H9 (cell line): ENCODE measurements around the gene PROX1. TPM values are rescaled to one million over a fixed set of nuclear protein-coding genes. Genes with fewer than 3 reads are reported as not detected.
A peak's percentile ranks its signal among the peaks of the same experiment; 100 is the strongest.

Experiments used
- DNase-seq: peaks from one replicate; pipeline ENCODE4 v3.0.0-alpha.2; 2017
- H2AFZ ChIP-seq: one replicate; pipeline ENCODE4 v1.6.1; 2013; ENCODE audit warnings: mild to moderate bottlenecking, low read length, control low read depth, moderate library complexity
- H2AK5ac ChIP-seq: 2 replicates; pipeline ENCODE4 v1.6.1; 2013; ENCODE audit warnings: low read length, control low read depth, mixed read lengths; ENCODE audit not compliant: insufficient read length
- H2BK120ac ChIP-seq: one replicate; pipeline ENCODE4 v1.6.1; 2013; ENCODE audit warnings: low read depth, mild to moderate bottlenecking, low read length, control low read depth, inconsistent platforms; ENCODE audit not compliant: poor library complexity, severe bottlenecking
- H2BK12ac ChIP-seq: 2 replicates; pipeline ENCODE4 v1.6.1; 2013; ENCODE audit warnings: low read length, control low read depth, mixed read lengths, low read depth; ENCODE audit not compliant: insufficient read length
- H2BK15ac ChIP-seq: 2 replicates; pipeline ENCODE4 v1.6.1; 2013; ENCODE audit warnings: low read depth, low read length, control low read depth
- H2BK20ac ChIP-seq: one replicate; pipeline ENCODE4 v1.6.1; 2013; ENCODE audit warnings: low read depth, mild to moderate bottlenecking, low read length, control low read depth, inconsistent platforms; ENCODE audit not compliant: poor library complexity, severe bottlenecking
- H2BK5ac ChIP-seq: 2 replicates; pipeline ENCODE4 v1.6.1; 2013; ENCODE audit warnings: low read length, control low read depth, mixed read lengths; ENCODE audit not compliant: insufficient read length
- H3K14ac ChIP-seq: 2 replicates; pipeline ENCODE4 v1.6.1; 2013; ENCODE audit warnings: low read length, control low read depth; ENCODE audit not compliant: insufficient read depth
- H3K18ac ChIP-seq: 2 replicates; pipeline ENCODE4 v1.6.1; 2013; ENCODE audit warnings: low read depth, mild to moderate bottlenecking, mixed read lengths, low read length, control low read depth; ENCODE audit not compliant: insufficient read length
- H3K23ac ChIP-seq: 2 replicates; pipeline ENCODE4 v1.6.1; 2013; ENCODE audit warnings: low read length, control low read depth, mixed read lengths, low read depth; ENCODE audit not compliant: insufficient read length
- H3K23me2 ChIP-seq: 2 replicates; pipeline ENCODE4 v1.6.1; 2013; ENCODE audit warnings: low read depth, mild to moderate bottlenecking, mixed read lengths, low read length, control low read depth; ENCODE audit not compliant: insufficient read length, poor library complexity, severe bottlenecking
- H3K27ac ChIP-seq: 2 replicates; pipeline ENCODE4 v1.5.1; 2013; ENCODE audit warnings: low read length, control low read depth, mixed read lengths, low read depth; ENCODE audit not compliant: insufficient read length
- H3K27me3 ChIP-seq: 2 replicates; pipeline ENCODE4 v1.6.1; 2013; ENCODE audit warnings: low read length, control low read depth, inconsistent platforms; ENCODE audit not compliant: insufficient read depth
- H3K4ac ChIP-seq: 2 replicates; pipeline ENCODE4 v1.6.1; 2013; ENCODE audit warnings: low read depth, mild to moderate bottlenecking, control low read depth, inconsistent platforms, low read length, moderate library complexity
- H3K4me1 ChIP-seq: 2 replicates; pipeline ENCODE4 v1.6.1; 2013; ENCODE audit warnings: low read length, control low read depth, inconsistent platforms; ENCODE audit not compliant: insufficient read depth
- H3K4me2 ChIP-seq: 2 replicates; pipeline ENCODE4 v1.6.1; 2013; ENCODE audit warnings: low read length, control low read depth, mixed read lengths; ENCODE audit not compliant: insufficient read length, insufficient read depth
- H3K56ac ChIP-seq: 2 replicates; pipeline ENCODE4 v1.6.1; 2013; ENCODE audit warnings: low read depth, mild to moderate bottlenecking, mixed read lengths, low read length, control low read depth; ENCODE audit not compliant: insufficient read length
- H3K79me1 ChIP-seq: 2 replicates; pipeline ENCODE4 v1.6.1; 2013; ENCODE audit warnings: low read depth, mild to moderate bottlenecking, moderate library complexity, low read length, control low read depth, inconsistent platforms; ENCODE audit not compliant: insufficient read depth, poor library complexity, severe bottlenecking
- H3K79me2 ChIP-seq: 2 replicates; pipeline ENCODE4 v1.6.1; 2013; ENCODE audit warnings: low read length, control low read depth, inconsistent platforms; ENCODE audit not compliant: insufficient read depth
- H3K9ac ChIP-seq: 2 replicates; pipeline ENCODE4 v1.6.1; 2013; ENCODE audit warnings: low read length, control low read depth, mixed read lengths; ENCODE audit not compliant: insufficient read length; ENCODE audit errors: extremely low read depth
- H3K9me3 ChIP-seq: one replicate; pipeline ENCODE4 v1.6.1; 2013; ENCODE audit warnings: low read depth, low read length, inconsistent platforms; ENCODE audit not compliant: control insufficient read depth
- H3T11ph ChIP-seq: one replicate; pipeline ENCODE4 v1.6.1; 2013; ENCODE audit warnings: mild to moderate bottlenecking, low read length, control low read depth, inconsistent platforms
- H4K20me1 ChIP-seq: one replicate; pipeline ENCODE4 v1.6.1; 2013; ENCODE audit not compliant: control insufficient read depth, insufficient read length, insufficient read depth
- H4K5ac ChIP-seq: 2 replicates; pipeline ENCODE4 v1.6.1; 2013; ENCODE audit warnings: low read depth, mild to moderate bottlenecking, mixed read lengths, low read length, control low read depth; ENCODE audit not compliant: insufficient read length
- H4K8ac ChIP-seq: replicated peaks from 2 replicates; pipeline ENCODE4 v1.6.1; 2013; ENCODE audit warnings: low read length, control low read depth, mixed read lengths, low read depth; ENCODE audit not compliant: insufficient read length
- H4K91ac ChIP-seq: 2 replicates; pipeline ENCODE4 v1.6.1; 2013; ENCODE audit warnings: low read depth, mild to moderate bottlenecking, moderate library complexity, mixed read lengths, low read length, control low read depth; ENCODE audit not compliant: insufficient read length
- H3K27ac Mint-ChIP-seq, 3 experiments: 2 replicates in 2 of 3; 3 replicates in 1 of 3; pipeline ENCODE4 v1.8.0; 2020 to 2021; ENCODE audit warnings: mixed read lengths in 3 of 3, mild to moderate bottlenecking in 1 of 3, moderate library complexity in 1 of 3
- H3K27me3 Mint-ChIP-seq: 2 replicates; pipeline ENCODE4 v1.8.0; 2021; ENCODE audit warnings: low read depth, mild to moderate bottlenecking, moderate library complexity, mixed read lengths
- H3K36me3 Mint-ChIP-seq, 3 experiments: 2 replicates in 2 of 3; 3 replicates in 1 of 3; pipeline ENCODE4 v1.8.0; 2020 to 2021; ENCODE audit warnings: low read depth in 3 of 3, mixed read lengths in 3 of 3; ENCODE audit not compliant: insufficient read depth in 1 of 3
- H3K4me1 Mint-ChIP-seq, 2 experiments: 2 replicates each; pipeline ENCODE4 v1.8.0; 2020; ENCODE audit warnings: mixed read lengths in 2 of 2
- H3K4me3 Mint-ChIP-seq, 2 experiments: 2 replicates in 1 of 2; 3 replicates in 1 of 2; pipeline ENCODE4 v1.8.0; 2020 to 2021; ENCODE audit warnings: mild to moderate bottlenecking in 2 of 2, mixed read lengths in 2 of 2, moderate library complexity in 1 of 2
- H3K9me3 Mint-ChIP-seq, 2 experiments: 2 replicates in 1 of 2; 3 replicates in 1 of 2; pipeline ENCODE4 v1.8.0; 2020; ENCODE audit warnings: mild to moderate bottlenecking in 2 of 2, mixed read lengths in 2 of 2, moderate library complexity in 1 of 2
- CTCF ChIP-seq: fragments of 200-600 bp; sonication (generic); conservative IDR thresholded peaks from 3 replicates; pipeline ENCODE4 v1.8.0; 2021; ENCODE audit warnings: antibody characterized with exemption, mild to moderate bottlenecking
- WGBS: extraction: QIAGEN DNeasy Blood & Tissue Kit; methylation state at CpG from one replicate; pipeline ENCODE4 v1.1.7; 2013; ENCODE audit warnings: missing lambda C conversion rate, low lambda C conversion rate, mixed read lengths; ENCODE audit not compliant: insufficient read length; ENCODE audit errors: extremely low coverage; 5-methylcytosine and 5-hydroxymethylcytosine counted together
- total RNA-seq: library from RNA; stranded (reverse); gene quantifications from 2 replicates; pipeline ENCODE4 v1.2.1, GENCODE V29; 2021

PROX1 gene
- total RNA-seq, 1 experiment from 2014 or later, result 0.72 TPM

- Histone ChIP-seq H3K18ac (no peak overlapping the region), H3K23ac (no peak overlapping the region), H2BK20ac (no peak overlapping the region), H3K79me1 (no peaks in the 10 kb centered on the region), H4K8ac (no peak overlapping the region), H2BK120ac (no peak overlapping the region), H3T11ph (no peak overlapping the region), H3K4me2 (peak overlapping the region; percentile 70), H3K27me3 (peaks cover 79% of the 10 kb centered on the region), H4K20me1 (no peaks in the 10 kb centered on the region), H2BK12ac (no peak overlapping the region), H4K91ac (no peak overlapping the region), H3K9me3 (no peaks in the 10 kb centered on the region), H2BK15ac (no peak overlapping the region), H4K5ac (no peak overlapping the region), H2AK5ac (no peak overlapping the region), H3K56ac (no peak overlapping the region), H3K23me2 (peaks cover 30% of the 10 kb centered on the region), H3K79me2 (no peaks in the 10 kb centered on the region), H3K14ac (no peak overlapping the region), H2BK5ac (no peak overlapping the region), H3K9ac (no peak overlapping the region), H3K4ac (no peak overlapping the region), H2AFZ (no peak overlapping the region), H3K27ac (no peak overlapping the region), H3K4me1 (no peaks in the 10 kb centered on the region; the same call in 1 of the 2 replicates)
- no peak for TF ChIP-seq CTCF
- Mint-ChIP-seq H3K9me3 (no peaks in the 10 kb centered on the region; a peak in 2 of 5 replicates), H3K27ac (no peak overlapping the region), H3K4me1 (peaks cover 60 to 75% of the 10 kb centered on the region in 2 experiments), H3K27me3 (peaks cover 98% of the 10 kb centered on the region), H3K4me3 (peak overlapping the region; percentile 29 to 86; a peak in 4 of 5 replicates), H3K36me3 (no peaks in the 10 kb centered on the region)
- WGBS, result no CpG with 5 or more reads among the region's 4 CpGs
- DNase-seq, result no peak
Measured at GRCh38 chr1:213980906-213981305, 6.9 kb upstream of the PROX1 start.
